Fibroblast of peridontal ligament (primary cell): ENCODE measurements around the gene MMP17.
A peak's percentile ranks its signal among the peaks of the same experiment; 100 is the strongest.
"Not testable (repeated sequence)": the region's sequence is repeated elsewhere in the genome, so short reads cannot be mapped to it uniquely, and the experiment has no call there.

ENCODE experiments used
- DNase-seq: peaks from one replicate; pipeline ENCODE4 v3.0.0-alpha.2; 2010; ENCODE audit errors: extremely low read depth

The MMP17 gene

DNA sequence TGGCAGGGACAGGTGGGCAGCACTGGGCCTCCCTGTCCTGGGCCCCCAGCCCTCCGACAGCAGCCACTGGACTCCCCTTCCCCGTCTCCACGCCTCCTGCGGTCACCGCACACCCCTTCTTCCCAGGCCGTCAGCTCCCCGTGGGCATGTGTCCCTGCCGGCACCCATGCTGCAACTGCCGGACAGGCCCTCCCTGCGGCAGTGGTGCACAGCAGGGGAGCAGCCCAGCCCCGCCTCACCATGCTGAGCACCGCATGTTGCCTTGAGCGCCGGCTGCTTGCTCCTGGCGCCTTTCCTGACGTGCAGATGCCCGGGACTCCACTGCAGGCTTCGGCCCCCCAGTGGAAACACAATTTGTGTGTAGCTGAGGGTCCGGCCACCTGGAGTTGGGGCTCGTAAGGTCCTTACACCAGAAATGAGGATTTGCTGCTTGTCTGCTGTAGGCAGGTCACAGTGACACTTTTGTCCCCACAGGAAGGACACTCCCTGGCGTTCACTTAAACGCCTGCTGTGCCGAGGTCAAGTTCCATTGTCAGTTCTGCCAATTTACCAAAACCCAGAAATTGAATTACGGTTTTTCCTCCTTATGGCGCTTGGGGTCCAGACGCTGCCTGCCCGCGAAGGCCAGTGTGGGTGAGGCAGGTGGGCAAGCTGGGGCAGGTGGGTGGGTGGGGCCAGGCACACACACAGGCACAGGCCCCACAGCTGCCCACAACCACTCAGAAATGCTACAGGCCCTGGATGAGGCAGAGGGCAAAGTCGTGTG lies 28.2 kb upstream of the MMP17 start:
- DNase-seq: no peak

DNA sequence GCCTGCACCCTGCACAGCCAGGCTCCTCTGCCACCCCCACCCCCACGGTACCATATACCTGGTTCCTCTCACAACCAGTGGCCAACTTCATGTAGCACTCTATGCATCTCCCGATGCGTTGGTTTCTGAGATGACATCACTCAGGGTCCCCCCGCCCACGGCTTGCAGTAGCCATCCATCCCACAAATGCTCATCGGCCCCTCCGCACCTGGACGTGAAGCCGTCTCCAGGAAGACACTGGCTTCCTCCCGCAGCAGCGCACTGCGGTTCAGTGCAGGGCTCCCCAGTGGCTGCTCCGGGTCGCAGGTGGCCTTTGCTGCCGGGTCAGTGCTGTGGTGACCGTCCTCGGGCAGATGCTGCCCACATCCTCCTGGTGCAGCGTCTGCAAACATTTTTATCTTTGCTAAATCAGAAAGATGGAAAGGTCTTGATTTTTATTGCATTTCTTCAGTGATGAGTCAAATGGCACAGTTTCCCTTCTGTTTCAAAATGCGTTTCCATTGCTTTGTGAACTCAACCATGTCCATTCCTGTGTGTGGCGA lies 27.5 kb upstream of the MMP17 start:
- no peak for DNase-seq

DNA sequence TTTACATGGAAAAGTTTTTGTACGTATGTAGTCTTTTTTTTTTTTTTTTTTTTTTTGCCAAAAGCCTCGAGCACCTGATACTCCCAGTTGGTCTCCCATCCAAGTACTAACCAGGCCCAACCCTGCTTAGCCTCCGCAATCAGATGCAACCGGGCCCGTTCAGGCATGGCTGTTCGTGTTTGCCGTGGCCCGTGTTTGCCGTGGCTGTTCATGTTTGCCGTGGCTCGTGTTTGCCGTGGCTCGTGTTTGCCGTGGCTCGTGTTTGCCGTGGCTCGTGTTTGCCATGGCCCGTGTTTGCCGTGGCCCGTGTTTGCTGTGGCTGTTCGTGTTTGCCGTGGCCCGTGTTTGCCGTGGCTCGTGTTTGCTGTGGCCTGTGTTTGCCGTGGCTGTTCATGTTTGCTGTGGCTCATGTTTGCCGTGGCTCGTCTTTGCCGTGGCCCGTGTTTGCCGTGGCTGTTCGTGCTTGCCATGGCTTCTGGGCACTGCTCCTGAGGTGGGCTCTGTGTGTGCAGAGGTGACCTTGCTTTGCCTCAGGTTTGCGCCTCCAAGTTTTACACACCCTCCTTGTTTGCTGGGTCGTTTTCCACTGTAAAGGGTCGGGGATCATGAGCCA lies 26.8 kb upstream of the MMP17 start:
- DNase-seq: no peak

DNA sequence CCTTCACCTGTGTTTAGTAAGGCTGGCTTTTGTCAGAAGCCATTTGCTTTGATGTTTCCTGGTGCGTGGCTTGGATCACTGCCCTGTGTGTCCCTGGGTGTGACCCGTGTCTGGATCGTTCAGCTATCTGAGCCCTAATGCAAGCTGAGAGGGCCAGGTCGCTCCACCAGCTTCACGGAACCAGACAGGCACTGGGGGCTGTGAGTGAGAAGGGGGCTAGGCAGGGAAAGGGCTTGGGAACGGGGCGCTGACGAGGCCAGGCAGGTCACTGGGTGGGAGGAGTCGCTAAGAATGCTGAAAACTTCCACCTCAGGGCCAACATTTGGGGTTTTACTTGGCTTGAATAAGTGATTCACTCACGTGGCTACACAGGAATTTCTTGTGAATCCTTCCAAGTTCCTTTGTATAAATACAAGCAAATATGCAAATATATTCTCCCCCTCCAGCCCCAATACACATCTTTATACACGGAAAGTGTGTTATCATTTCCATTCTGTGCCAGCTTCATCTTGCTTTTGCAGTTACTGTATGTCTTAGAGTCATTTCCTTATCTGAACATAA lies 24.2 kb upstream of the MMP17 start:
- DNase-seq: peak; percentile 71

DNA sequence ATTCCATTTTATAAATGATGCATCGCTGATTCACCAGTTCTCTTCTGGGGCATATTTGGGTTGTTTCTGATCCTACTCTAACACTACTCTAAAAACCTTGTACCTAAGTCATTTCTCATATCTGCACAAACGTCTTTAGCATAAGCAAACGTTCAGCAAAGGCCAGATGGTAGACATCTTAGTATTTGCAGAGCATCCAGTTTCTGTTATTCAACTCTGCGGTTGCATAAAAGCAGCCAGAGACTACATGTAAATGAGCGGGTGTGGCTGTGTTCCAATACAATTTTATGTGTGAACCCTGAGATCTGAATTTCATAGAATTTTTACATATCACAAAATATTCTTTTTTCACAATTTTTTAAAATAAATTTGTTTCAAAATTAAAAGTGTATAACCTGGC lies 22.8 kb upstream of the MMP17 start:
- DNase-seq: no peak

DNA sequence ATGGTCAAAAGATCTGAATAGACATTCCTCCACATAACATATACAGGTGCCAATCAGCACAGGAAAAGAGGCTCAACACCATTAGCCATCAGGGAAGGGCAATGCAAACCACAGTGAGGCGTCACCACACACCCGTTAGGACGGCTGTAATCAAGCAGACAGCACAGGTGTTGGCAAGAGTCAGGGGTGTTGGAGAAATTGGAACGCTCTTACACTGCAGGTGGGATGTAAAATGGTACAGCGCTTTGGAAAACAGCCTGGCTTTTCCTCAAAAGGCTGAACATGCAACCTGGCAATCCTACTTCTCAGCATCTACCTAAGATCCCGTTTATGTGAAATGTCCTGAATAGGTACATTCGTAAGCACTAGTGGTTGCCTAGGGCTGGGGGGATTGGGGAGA lies 21.5 kb upstream of the MMP17 start:
- no peak for DNase-seq

DNA sequence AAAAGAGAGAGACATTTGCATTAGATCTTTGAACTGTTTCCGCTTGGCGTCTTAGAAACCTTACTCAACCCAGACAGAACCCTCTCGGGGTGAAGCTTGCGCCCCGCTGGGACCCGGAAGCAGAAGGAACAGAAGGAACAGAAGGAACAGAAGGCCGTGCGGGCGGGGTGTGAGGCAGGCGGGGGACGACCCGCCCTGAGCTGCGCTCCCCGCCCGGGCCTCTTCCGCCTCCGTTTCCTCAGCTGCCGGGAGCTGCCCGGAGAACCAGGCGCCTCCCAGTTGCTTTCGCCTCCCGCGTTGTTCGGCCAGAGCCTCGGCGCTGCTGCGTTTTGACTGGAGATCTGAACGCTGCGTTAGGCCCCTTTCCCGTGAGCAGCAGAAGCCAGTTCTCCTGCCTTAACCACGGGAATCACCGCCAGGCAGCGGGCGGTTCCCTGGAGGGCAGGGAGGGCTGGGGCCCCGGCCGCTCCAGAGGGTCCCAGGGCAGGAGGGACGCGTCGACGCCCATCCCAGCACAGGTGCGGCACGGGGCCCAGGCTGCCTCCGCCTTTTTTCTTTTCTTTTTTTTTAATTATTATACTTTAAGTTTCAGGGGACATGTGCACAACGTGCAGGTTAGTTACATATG lies 19.3 kb upstream of the MMP17 start:
- DNase-seq: no peak

DNA sequence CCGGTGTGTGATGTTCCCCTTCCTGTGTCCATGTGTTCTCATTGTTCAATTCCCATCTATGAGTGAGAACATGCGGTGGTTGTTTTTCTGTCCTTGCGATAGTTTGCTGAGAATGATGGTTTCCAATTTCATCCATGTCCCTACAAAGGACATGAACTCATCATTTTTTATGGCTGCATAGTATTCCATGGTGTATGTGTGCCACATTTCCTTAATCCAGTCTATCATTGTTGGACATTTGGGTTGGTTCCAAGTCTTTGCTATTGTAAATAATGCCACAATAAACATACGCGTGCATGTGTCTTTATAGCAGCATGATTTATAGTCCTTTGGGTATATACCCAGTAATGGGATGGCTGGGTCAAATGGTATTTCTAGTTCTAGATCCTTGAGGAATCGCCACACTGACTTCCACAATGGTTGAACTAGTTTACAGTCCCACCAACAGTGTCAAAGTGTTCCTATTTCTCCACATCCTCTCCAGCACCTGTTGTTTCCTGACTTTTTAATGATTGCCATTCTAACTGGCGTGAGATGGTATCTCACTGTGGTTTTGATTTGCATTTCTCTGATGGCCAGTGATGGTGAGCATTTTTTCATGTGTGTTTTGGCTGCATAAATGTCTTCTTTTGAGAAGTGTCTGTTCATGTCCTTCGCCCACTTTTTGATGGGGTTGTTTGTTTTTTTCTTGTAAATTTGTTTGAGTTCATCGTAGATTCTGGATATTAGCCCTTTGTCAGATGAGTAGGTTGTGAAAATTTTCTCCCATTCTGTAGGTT lies 18.5 kb upstream of the MMP17 start:
- DNase-seq: not testable (repeated sequence)

DNA sequence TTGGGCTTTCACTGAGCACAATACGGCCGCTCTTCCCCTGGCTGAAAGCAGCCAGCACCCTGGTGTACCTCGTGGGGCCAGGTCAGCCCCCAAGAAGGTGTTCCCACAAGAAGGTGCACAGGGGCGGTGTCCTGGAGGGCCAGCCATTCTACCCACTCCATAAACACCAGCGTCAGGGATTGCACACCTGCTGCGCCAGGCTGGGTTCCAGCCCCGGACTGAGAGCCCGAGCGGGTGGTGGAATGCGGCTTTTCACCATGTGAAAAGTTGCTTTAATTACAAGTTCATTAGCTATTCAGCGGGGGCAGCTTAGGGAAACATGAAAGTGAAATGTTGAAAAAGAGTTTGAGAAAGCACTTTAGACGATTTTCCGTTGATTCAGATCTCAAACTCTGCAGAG lies 17.5 kb upstream of the MMP17 start:
- no peak for DNase-seq

DNA sequence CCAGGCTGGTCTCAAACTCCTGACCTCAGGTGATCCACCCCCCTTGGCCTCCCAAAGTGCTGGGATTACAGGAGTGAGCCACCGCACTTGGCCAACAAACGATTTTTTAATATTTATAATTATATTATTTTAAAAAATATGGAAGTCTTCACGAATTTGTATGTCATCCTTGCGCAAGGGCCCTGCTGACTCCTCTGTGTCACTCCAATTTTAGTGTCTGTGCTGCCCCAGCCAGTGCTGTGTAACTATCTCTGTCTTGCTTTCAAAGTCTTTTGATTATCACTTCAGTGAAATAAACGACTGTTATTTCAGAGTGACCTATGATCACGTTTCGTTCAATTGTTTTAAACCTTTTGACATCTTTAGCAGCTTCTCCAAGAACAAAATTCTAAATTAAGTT lies 13.1 kb upstream of the MMP17 start:
- no peak for DNase-seq

DNA sequence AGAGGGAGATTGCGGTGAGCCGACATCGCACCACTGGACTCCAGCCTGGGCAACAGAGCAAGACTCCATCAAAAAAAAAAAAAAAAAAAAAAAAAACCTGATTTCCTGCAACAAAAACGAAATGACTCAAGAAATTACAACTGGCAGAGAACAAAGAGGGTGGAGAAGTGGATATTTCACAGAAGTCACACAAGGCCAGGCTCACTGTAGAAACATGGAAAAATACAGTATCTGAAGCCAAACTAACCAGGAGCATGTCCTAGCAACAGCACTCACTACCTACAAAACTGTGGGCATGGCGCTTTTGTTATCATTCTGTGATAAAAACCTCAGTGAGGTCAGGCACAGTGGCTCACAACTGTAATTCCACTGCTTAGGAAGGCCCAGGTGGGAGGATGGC lies 11.7 kb upstream of the MMP17 start:
- no peak for DNase-seq

DNA sequence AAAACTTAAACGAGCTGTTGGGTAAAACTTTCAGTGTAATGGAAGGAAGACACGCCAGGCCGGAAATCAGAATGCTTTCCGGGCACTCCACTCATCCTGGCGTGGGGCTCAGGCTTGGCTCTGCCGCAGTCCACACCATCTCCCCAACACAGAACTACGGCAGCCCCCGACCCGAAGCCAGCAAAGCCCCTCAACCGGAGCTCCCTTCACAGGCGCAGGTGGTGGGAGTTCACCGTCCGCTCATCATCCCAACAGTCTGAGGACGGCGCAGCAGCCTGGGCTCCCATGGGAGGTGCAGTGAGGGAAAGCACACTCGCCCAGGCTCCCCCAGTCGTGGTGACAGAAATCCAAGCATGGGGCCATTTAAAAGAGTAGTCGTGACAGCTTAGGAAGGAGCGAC lies 11.0 kb upstream of the MMP17 start:
- DNase-seq: no peak

DNA sequence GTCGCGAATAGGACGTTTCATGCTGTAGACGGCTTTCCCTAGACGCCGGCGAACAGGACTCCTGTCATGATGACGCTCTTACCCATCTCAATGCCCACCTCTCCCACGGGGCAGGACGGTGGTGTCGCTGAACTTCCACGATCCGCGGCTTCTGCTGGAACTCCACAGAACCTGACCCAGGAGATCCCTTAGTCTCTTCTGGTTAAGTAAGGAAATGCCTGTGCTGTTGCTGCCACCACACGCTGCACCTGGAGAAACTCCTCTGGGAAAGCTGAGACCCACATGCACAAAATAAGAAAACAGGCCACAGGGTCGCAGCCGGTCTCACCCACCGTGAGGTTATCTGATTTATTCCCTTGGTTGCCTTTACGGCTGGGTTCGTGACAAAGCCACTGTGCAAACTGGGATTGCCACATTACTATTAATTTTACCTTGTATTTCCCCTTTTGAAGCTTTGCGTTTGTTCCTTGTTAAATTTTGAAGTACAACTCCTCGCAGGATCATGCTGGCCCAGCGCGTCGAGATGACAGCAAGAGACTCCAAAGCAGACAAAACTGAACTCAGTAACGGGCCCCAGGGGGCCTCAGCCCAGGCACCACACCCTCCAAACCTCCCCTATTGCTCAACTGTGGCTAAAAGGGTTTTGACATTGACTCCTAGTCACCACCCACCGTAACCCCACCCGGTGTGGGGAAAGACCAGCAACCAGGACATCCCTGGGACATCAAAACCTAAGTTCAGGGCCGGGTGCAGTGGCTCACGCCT lies 9.2 kb upstream of the MMP17 start:
- DNase-seq: no peak

DNA sequence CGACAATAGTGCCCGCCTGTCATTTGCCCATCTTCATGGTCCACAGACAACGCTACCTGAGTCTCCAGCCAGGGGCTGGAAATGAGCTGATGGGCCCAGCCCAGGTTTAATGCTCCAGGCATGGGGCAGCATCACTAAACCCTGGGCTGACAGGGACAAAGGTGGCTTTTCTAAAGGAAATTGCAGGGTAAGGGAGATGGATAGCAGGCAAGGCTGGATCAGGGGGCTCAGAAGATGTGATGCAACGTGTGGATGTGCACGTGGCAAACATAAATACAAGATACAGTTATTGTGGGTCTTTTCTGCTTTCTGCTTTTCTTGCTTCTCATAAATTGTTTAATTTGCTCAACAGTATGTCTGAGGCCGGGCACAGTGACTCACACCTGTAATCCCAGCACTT lies 3.7 kb upstream of the MMP17 start:
- no peak for DNase-seq

DNA sequence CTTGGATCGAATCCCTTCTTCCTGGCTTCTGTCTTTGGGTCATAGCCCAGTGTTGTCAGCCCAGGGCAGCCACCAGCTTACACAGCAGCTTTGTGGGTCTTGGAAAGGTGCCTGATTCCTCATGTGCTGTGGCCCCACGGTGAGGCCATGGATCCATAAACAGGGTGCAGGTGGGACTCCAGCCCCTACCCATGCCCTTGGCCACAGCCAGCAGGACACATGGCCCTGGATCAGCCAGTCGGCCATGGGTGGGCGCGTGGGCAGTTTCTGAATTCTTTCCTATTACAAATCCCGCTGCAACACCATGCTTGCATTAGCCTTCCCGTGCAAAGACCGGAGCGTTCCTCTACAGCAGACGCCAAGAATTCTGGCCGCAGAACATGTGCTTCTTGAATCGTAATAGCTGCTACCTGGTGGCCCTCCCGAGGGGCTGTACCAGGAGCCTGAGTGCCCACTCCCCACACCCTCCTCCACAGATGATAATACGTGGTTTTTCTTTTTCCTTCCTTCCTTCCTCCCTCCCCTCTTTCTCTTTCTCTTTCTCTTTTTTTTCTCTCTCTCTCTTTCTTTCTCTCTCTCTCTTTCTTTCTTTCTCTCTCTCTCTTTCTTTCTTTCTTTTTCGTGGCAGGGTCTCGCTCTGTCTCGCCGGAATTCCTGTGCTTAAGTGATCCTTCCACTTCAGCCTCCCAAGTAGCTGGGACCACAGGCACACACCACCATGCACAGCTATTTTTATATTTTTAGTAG lies 2.9 kb upstream of the MMP17 start:
- DNase-seq: peak; percentile 82

DNA sequence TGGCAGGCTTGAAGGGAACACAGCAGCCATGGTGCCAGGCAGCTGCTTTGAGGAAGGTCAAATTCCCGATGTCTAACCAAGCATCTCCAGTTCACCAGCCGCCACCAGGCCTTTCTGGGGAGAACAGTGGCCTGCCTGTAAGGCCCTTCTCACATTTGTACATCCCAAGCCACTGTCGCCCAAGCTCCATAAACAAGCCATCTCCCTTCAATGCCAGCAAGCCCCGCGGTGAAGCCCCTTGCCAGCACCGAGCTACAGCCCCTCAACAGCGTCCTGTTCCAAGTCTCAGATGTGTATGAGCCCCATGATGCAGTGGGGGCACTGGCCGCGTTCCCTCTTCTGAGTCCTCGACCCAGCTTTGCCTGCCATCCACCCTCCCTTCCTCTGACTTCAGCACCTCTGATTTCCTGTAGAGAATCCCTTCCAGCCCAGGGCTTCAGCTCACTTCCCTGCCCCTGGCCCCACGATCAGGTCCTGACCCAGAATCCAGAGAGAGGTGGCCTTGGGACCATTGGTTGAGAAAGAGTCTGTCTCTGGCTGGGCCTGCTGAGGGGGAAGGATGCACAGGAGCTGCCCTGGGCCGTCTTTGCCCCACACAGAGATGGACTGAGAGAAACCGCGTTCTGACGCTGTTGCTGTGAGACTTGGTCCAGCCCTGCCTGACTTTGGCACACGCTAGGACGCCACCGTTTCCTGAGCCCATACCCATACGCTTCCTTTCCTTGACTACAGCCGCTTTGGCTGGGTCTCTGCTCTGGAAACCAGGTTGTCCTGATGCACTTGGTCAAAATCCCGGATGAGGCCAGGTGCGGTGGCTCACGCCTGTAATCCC lies 1.9 kb upstream of the MMP17 start:
- no peak for DNase-seq

DNA sequence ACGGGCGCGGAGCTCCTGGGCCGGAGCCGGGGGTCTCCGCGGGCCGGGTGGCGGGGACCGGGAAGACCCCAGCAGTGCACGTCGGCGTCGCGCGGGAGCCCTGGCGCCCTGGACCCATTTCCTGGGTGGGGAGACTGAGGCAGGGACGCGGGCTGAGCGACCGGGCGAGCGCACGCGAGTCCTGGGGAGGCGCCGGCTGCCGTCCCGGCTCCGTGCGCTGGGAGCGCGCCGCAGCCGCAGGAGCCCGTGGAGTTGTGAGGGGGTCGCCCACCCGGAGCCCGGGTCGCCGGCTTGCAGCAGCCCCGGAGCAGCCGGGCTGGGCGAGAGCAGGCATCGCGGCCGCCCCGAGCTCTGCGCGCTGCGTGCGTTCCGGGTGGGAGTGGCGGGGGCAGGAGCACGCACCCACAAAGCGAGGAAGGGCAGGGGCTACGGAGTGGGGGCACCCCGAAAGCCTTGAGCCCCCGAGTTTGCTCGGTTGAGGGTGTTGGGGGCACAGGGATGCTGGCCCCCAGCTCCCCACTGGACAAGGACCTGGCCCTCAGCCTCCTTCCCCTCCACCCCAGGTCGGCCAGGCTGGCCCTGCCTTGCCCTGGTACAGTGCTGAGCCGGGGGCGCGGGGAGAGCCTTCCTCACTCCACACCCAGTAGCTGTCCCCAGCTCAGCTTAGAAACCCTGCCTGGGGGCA lies 620 bp downstream of the MMP17 start:
- DNase-seq: no peak

DNA sequence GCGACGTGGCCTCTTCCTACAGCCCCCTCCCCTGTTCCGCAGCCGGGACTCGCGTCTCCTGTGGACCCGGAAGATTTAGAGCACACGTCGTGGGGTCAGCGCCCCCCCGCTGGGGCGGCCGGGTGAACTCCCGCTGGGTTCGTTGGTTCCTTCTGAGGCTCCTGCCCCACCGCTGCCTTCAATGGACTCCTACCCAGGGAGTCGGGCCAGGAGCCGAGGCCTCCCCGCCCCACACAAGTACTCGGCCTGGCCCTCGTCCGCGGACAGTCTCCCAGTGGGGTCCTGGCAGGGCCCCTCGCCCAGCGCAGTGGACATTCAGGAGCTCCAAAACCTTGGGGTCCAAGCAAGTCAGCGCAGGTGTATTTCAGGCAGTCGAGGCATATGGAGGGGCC lies 1.2 kb downstream of the MMP17 start:
- peak; percentile 16 for DNase-seq

DNA sequence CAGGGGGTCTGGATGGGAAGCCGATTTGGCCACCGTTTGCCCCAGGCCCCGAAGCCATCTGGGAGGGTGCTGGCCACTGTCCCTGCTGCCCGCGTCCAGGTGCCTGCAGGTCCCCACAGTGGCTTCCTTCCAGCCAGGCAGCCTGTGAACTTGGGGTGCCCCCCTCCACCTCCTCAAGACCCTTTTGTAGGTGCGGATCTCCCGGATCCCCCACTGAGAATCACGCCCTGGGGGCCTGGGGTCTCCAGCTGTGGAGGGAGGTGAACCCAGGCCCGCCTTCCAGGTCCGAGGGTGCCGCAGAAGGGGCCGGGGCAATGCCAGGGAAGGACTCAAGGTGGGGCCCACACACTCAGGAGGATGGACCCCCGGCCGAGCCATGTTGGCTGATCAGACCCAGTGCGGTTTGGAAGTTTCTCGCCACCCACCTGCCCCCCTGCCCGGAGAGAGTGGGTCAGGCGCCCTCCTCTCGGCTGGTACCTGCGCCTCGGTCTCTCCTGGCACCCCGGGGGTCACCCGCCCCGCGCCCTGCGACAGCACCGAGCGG lies 1.7 kb downstream of the MMP17 start:
- DNase-seq: no peak
